Sigmoid colon (tissue), 7 donors: Measurements from ENCODE around the gene PPIC. TPM values are rescaled to one million over a fixed set of nuclear protein-coding genes. Genes with fewer than 3 reads are reported as not detected.
A peak's percentile ranks its signal among the peaks of the same experiment; 100 is the strongest.

ENCODE experiments used
- DNase-seq: peaks from one replicate; pipeline ENCODE4 v3.0.0-alpha.2; 2019
- H3K27ac ChIP-seq, 4 donors: fragments of 200-600 bp; sonication (generic); one replicate each; pipeline ENCODE4 v1.5.1; 2016 to 2019; ENCODE audit warnings: mild to moderate bottlenecking in 1 of 4
- H3K27me3 ChIP-seq, 3 donors: fragments of 200-600 bp; sonication (generic); one replicate each; pipeline ENCODE4 v1.5.1; 2019; ENCODE audit warnings: mild to moderate bottlenecking in 1 of 3
- H3K36me3 ChIP-seq, 4 donors: fragments of 200-600 bp; sonication (generic); one replicate each; pipeline ENCODE4 v1.5.1; 2016 to 2019
- H3K4me1 ChIP-seq, 4 donors: fragments of 200-600 bp; sonication (generic); one replicate each; pipeline ENCODE4 v1.5.1; 2017 to 2019
- H3K4me3 ChIP-seq, 4 donors: fragments of 200-600 bp; sonication (generic); one replicate each; pipeline ENCODE4 v1.5.1; 2017 to 2019; ENCODE audit warnings: mild to moderate bottlenecking in 2 of 4, moderate library complexity in 1 of 4
- H3K9me3 ChIP-seq, 4 donors: fragments of 200-600 bp in 3 of 4; sonication (generic) in 3 of 4; one replicate each; pipeline versions ENCODE4 v1.5.1 to v1.6.1; 2013 to 2019
- CTCF ChIP-seq, 4 experiments: fragments of 450-650 bp in 3 of 4; fragments of 200-600 bp in 1 of 4; IDR thresholded peaks; one replicate each; pipeline ENCODE4 v1.5.1; 2016 to 2019; ENCODE audit warnings: antibody characterized with exemption in 4 of 4, mild to moderate bottlenecking in 3 of 4, moderate library complexity in 2 of 4
- EP300 ChIP-seq, 4 donors: sonication (generic); formaldehyde crosslinking; IDR thresholded peaks; one replicate each; pipeline ENCODE4 v1.6.1; 2017; ENCODE audit warnings: antibody characterized with exemption in 4 of 4
- POLR2A ChIP-seq, 2 donors: fragments of 450-650 bp; IDR thresholded peaks; one replicate each; pipeline ENCODE4 v1.6.1; 2016; ENCODE audit warnings: antibody characterized with exemption in 2 of 2, mild to moderate bottlenecking in 2 of 2, moderate library complexity in 2 of 2
- POLR2AphosphoS5 ChIP-seq, 4 donors: sonication (generic); formaldehyde crosslinking; IDR thresholded peaks; one replicate each; pipeline ENCODE4 v1.6.1; 2017; ENCODE audit warnings: antibody characterized with exemption in 4 of 4
- WGBS, 2 donors: extraction: QIAGEN DNeasy Blood & Tissue Kit; methylation state at CpG; one replicate each; pipeline ENCODE4 v1.1.7; 2013; 5-methylcytosine and 5-hydroxymethylcytosine counted together
- intact Hi-C: fragments of 100-400 bp; cut with DNase I; formaldehyde crosslinking; loops from one replicate; pipeline ENCODE4 v1.15.1; 2023
- polyA plus RNA-seq, 3 donors: library from polyadenylated mRNA; stranded (reverse); fragments of 200-250 nt; gene quantifications; one replicate each; pipeline ENCODE4 v1.2.3, GENCODE V29; 2013
- total RNA-seq, 4 donors: library from RNA; depleted of rRNA; stranded (reverse); fragments of >200 nt; gene quantifications; one replicate each; pipeline ENCODE4 v1.1.0, GENCODE V29; 2016
- donor health status: healthy with polysubstance abuse.
- donor health status: Bipolar disorder and iron deficiency.
- donor health status: healthy.

Gene PPIC
- total and polyA plus RNA-seq, 7 donors: 21.6 to 79.2 (median 42.7) TPM

GRCh38 chr5:123059455-123059854, 22.9 kb upstream of the PPIC start:
- Histone ChIP-seq H3K27ac (no peak overlapping the region), H3K9me3 (peaks cover 0 to 2% (median 0%) of the 10 kb centered on the region in 4 donors), H3K4me1 (no peaks in the 10 kb centered on the region), H3K4me3 (no peak overlapping the region), H3K27me3 (no peaks in the 10 kb centered on the region), H3K36me3 (no peaks in the 10 kb centered on the region)
- intact Hi-C loops: no loop called here
- no peak for DNase-seq
- TF ChIP-seq POLR2A (IDR thresholded peaks at IDR 0.05) (no peak), CTCF (IDR thresholded peaks at IDR 0.05) (no peak), EP300 (IDR thresholded peaks at IDR 0.05) (no peak), POLR2AphosphoS5 (IDR thresholded peaks at IDR 0.05) (no peak)

- intact Hi-C loops: no loop called here
- Histone ChIP-seq H3K4me3 (no peak overlapping the region), H3K36me3 (no peaks in the 10 kb centered on the region), H3K27me3 (no peaks in the 10 kb centered on the region), H3K9me3 (no peaks in the 10 kb centered on the region), H3K27ac (no peak overlapping the region), H3K4me1 (peaks cover 0 to 4% (median 0%) of the 10 kb centered on the region in 4 donors)
- TF ChIP-seq EP300 (IDR thresholded peaks at IDR 0.05) (no peak), CTCF (IDR thresholded peaks at IDR 0.05) (no peak), POLR2A (IDR thresholded peaks at IDR 0.05) (no peak), POLR2AphosphoS5 (IDR thresholded peaks at IDR 0.05) (no peak)
- WGBS, 2 donors: 84 to 87% methylated on average over 2 of the region's 2 CpGs
- no peak for DNase-seq
Observed at GRCh38 chr5:123051206-123051605, 14.7 kb upstream of the PPIC start.

GRCh38 chr5:123047706-123048105, 11.2 kb upstream of the PPIC start:
- no peaks in the 10 kb centered on the region for H3K9me3 ChIP-seq
- TF ChIP-seq EP300 (IDR thresholded peaks at IDR 0.05) (no peak), POLR2AphosphoS5 (IDR thresholded peaks at IDR 0.05) (no peak), CTCF (IDR thresholded peaks at IDR 0.05) (no peak), POLR2A (IDR thresholded peaks at IDR 0.05) (no peak)
- 80 to 89% methylated on average over 1 of the region's 1 CpG for WGBS, 2 donors
- no peak overlapping the region for H3K4me3 ChIP-seq
- H3K36me3 ChIP-seq: no peaks in the 10 kb centered on the region
- intact Hi-C loops: no loop called here
- peaks cover 0 to 25% (median 10%) of the 10 kb centered on the region in 4 donors for H3K4me1 ChIP-seq
- DNase-seq: no peak
- H3K27me3 ChIP-seq: no peaks in the 10 kb centered on the region
- H3K27ac ChIP-seq: no peak overlapping the region

GRCh38 chr5:123046222-123046621, 9.7 kb upstream of the PPIC start:
- TF ChIP-seq EP300 (IDR thresholded peaks at IDR 0.05) (no peak), CTCF (IDR thresholded peaks at IDR 0.05) (no peak), POLR2A (IDR thresholded peaks at IDR 0.05) (no peak), POLR2AphosphoS5 (IDR thresholded peaks at IDR 0.05) (no peak)
- WGBS, 2 donors: 78 to 80% methylated on average over 4 of the region's 4 CpGs
- intact Hi-C loops: no loop called here
- H3K9me3 ChIP-seq: no peaks in the 10 kb centered on the region
- no peaks in the 10 kb centered on the region for H3K36me3 ChIP-seq
- peaks cover 0 to 28% (median 10%) of the 10 kb centered on the region in 4 donors for H3K4me1 ChIP-seq
- H3K27me3 ChIP-seq: no peaks in the 10 kb centered on the region
- H3K4me3 ChIP-seq: no peak overlapping the region
- H3K27ac ChIP-seq: peak overlapping the region in 2 of 4 donors; percentile 12 to 37
- DNase-seq: no peak

- TF ChIP-seq POLR2AphosphoS5 (IDR thresholded peaks at IDR 0.05) (peak in 2 of 4 donors; percentile 58 to 63), EP300 (IDR thresholded peaks at IDR 0.05) (no peak)
- WGBS, 2 donors: 81 to 84% methylated on average over 7 of the region's 7 CpGs
- DNase-seq: no peak
- Histone ChIP-seq H3K27ac (peak overlapping the region in 3 of 4 donors; percentile 21 to 95 (median 44)), H3K4me1 (peaks cover 0 to 28% (median 10%) of the 10 kb centered on the region in 4 donors), H3K9me3 (no peaks in the 10 kb centered on the region), H3K4me3 (no peak overlapping the region), H3K36me3 (no peaks in the 10 kb centered on the region), H3K27me3 (no peaks in the 10 kb centered on the region)
- intact Hi-C loops: no loop called here
Observed at GRCh38 chr5:123044926-123045617, 8.5 kb upstream of the PPIC start.
